GM12872 (cell line): Measurements from ENCODE around the gene TINAG.

Source experiments
- CTCF ChIP-seq: IDR thresholded peaks from 3 replicates; pipeline ENCODE4 v1.5.1; 2011; ENCODE audit warnings: low read depth, mild to moderate bottlenecking, low read length, moderate library complexity; ENCODE audit not compliant: insufficient read depth

TINAG gene

GRCh38 chr6:54354608-54355007 is 46.4 kb downstream of the TINAG start:
- TF ChIP-seq CTCF = no peak

DNA sequence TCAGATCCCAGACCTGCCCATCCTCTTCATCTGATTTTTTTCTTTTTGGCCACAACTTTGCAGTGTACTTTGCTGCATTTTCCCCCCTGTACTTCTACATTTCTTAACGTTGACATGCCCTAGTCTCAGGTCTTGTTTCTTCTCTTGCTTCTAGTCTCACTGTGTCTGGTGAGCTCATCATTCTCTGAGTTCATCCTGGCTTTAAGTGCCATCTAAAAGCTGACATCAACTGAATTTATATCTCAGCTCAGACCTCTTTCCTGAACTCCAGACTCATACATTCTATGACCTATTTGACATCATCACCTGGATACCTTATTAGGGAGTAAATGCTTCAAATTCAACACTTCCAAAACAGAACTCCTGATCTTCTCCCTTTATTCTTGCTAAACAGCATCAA is 48.9 kb downstream of the TINAG start:
- TF ChIP-seq CTCF = no peak

DNA sequence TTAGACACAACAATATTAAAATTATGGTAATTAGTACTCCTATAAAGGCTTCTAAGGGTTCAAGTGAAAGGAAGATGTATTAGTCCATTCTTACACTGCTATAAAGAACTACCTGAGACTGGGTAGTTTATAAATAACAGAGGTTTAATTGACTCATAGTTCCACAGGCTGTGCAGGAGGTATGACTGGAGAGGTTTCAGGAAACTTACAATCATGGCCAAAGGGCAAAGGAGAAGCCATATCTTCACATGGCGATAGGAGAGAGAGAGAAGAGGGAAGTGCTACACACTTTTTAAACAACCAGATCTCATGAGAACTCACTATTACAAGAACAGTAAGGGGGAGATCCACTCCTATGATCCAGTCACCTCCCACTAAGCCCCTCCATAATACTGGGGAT is 52.9 kb downstream of the TINAG start:
- TF ChIP-seq CTCF = no peak

GRCh38 chr6:54361734-54362133 is 53.5 kb downstream of the TINAG start:
- no peak for TF ChIP-seq CTCF

- TF ChIP-seq CTCF = no peak
Measured at GRCh38 chr6:54366667-54367327, 58.6 kb downstream of the TINAG start.

DNA sequence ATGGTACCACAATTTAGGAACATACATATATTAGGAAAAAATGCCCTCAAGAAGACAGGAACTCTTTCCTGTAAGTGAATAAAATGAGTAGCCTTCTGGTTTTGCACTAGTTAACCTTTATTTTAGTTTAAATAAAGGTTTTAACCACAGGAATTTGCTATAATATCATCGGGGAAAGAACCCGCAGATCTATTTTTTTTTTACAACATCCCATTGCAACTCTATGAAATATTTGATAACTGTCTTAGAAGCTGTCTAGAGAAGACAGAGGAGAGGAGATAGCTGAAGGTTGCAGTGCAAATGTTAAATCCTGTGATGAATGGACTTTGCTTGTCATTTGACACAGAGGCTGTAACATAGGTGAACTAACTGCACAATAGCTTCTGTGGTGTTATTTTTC is 69.5 kb downstream of the TINAG start:
- no peak for TF ChIP-seq CTCF

GRCh38 chr6:54386295-54386694 is 78.1 kb downstream of the TINAG start:
- no peak for TF ChIP-seq CTCF
